CD4-positive, alpha-beta T cell (primary cell): Measurements from ENCODE around the gene MYL11. TPM values are rescaled to one million over a fixed set of nuclear protein-coding genes. Genes with fewer than 3 reads are reported as not detected.
"Not testable (repeated sequence)": the region's sequence is repeated elsewhere in the genome, so short reads cannot be mapped to it uniquely, and the experiment has no call there.

Source experiments
- ATAC-seq: fragments of 200-7000 bp; cut with Tn5 transposase; one replicate; pipeline ENCODE4 v1.10.0; 2022; ENCODE audit warnings: mild to moderate bottlenecking; ENCODE audit not compliant: poor library complexity
- CTCF ChIA-PET: fragments of 350-600 bp; sonication (Branson Sonifier 250); formaldehyde crosslinking; loops from one replicate; lab custom pipeline; 2021; ENCODE audit warnings: antibody characterized with exemption, inconsistent platforms; lab: Charles Lee
- POLR2A ChIA-PET: fragments of 350-600 bp; sonication (Branson Sonifier 250); formaldehyde crosslinking; loops from one replicate; lab custom pipeline; 2021; ENCODE audit warnings: antibody characterized with exemption, inconsistent platforms; lab: Charles Lee
- DNase-seq, 14 experiments: peaks; one replicate each; pipeline ENCODE4 v3.0.0-alpha.2; 2013 to 2020; ENCODE audit warnings: mixed read lengths in 2 of 14
- H3K27ac ChIP-seq, 2 donors: one replicate each; pipeline versions ENCODE4 v1.5.1 to v1.7.0; 2013; ENCODE audit warnings: low read length in 2 of 2, low read depth in 1 of 2, mild to moderate bottlenecking in 1 of 2
- H3K27me3 ChIP-seq, 2 experiments: 1 replicate in 1 of 2; 2 replicates in 1 of 2; pipeline versions ENCODE4 v1.6.1 to v1.7.0; 2013; ENCODE audit warnings: low read length in 2 of 2, control low read depth in 1 of 2, mild to moderate bottlenecking in 1 of 2, moderate library complexity in 1 of 2; ENCODE audit not compliant: insufficient read depth in 2 of 2, control insufficient read depth in 1 of 2
- H3K36me3 ChIP-seq: one replicate; pipeline ENCODE4 v1.6.1; 2013; ENCODE audit warnings: low read length, control low read depth; ENCODE audit not compliant: insufficient read depth
- H3K4me1 ChIP-seq: one replicate; pipeline ENCODE4 v1.6.1; 2013; ENCODE audit warnings: low read length, control low read depth; ENCODE audit not compliant: insufficient read depth
- H3K4me3 ChIP-seq: one replicate; pipeline ENCODE4 v1.5.1; 2013; ENCODE audit warnings: mild to moderate bottlenecking, low read length, moderate library complexity
- H3K9me3 ChIP-seq, 2 experiments: 1 replicate in 1 of 2; 2 replicates in 1 of 2; pipeline versions ENCODE4 v1.6.1 to v1.7.0; 2013; ENCODE audit warnings: low read length in 2 of 2, mild to moderate bottlenecking in 2 of 2, control low read depth in 1 of 2, moderate library complexity in 1 of 2; ENCODE audit not compliant: control insufficient read depth in 1 of 2, insufficient read depth in 1 of 2
- H3K27ac Mint-ChIP-seq: one replicate; pipeline ENCODE4 v1.8.0; 2020; ENCODE audit warnings: mixed read lengths
- H3K27me3 Mint-ChIP-seq: one replicate; pipeline ENCODE4 v1.8.0; 2021; ENCODE audit warnings: mixed read lengths
- H3K36me3 Mint-ChIP-seq: one replicate; pipeline ENCODE4 v1.8.0; 2021; ENCODE audit warnings: low read depth, mixed read lengths
- H3K4me1 Mint-ChIP-seq: one replicate; pipeline ENCODE4 v1.8.0; 2021; ENCODE audit warnings: low read depth, mixed read lengths
- H3K4me3 Mint-ChIP-seq: one replicate; pipeline ENCODE4 v1.8.0; 2020; ENCODE audit warnings: mild to moderate bottlenecking, mixed read lengths
- H3K9me3 Mint-ChIP-seq: one replicate; pipeline ENCODE4 v1.8.0; 2020; ENCODE audit warnings: mixed read lengths
- CTCF ChIP-seq: fragments of 200-600 bp; IDR thresholded peaks from one replicate; pipeline ENCODE4 v1.8.0; 2022; ENCODE audit warnings: antibody characterized with exemption, mild to moderate bottlenecking
- intact Hi-C, 2 experiments: fragments of 100-400 bp; cut with DNase I in 1 of 2; cut with micrococcal nuclease in 1 of 2; formaldehyde crosslinking; loops; one replicate each; pipeline versions ENCODE4 v1.15.1 to v1.9.0; 2023 to 2025; cut with DNase I, micrococcal nuclease
- total RNA-seq, 174 experiments: library from RNA in 2 of 174; stranded (reverse) in 2 of 174; gene quantifications; one replicate each; pipeline ENCODE4 v1.2.3 and lab custom pipeline; 2021 to 2026

The MYL11 gene
- total RNA-seq, 2 experiments from 2014 or later: 0.95 to 2.4 TPM

- no peaks in the 10 kb centered on the region for H3K36me3 Mint-ChIP-seq
- no peak overlapping the region for H3K27ac Mint-ChIP-seq
- Histone ChIP-seq H3K27me3 (no peaks in the 10 kb centered on the region), H3K27ac (no peak overlapping the region), H3K4me3 (no peak overlapping the region), H3K36me3 (no peaks in the 10 kb centered on the region), H3K4me1 (peaks cover 5% of the 10 kb centered on the region), H3K9me3 (no peaks in the 10 kb centered on the region)
- no peaks in the 10 kb centered on the region for H3K9me3 Mint-ChIP-seq
- ATAC-seq: no peak
- CTCF ChIA-PET: interaction anchor here (1.6 kb wide), 1 partner anchor 67 kb away, joined by 6 read pairs; no protein-coding TSS in a partner anchor
- POLR2A ChIA-PET: no interaction called here
- intact Hi-C loops: no loop called here
- no peak overlapping the region for H3K4me3 Mint-ChIP-seq
- peaks cover 6% of the 10 kb centered on the region for H3K4me1 Mint-ChIP-seq
- no peaks in the 10 kb centered on the region for H3K27me3 Mint-ChIP-seq
- TF ChIP-seq CTCF: no peak
- no peak for DNase-seq
Measured at GRCh38 chr16:30342751-30343490, 31.7 kb upstream of the MYL11 start.

DNA sequence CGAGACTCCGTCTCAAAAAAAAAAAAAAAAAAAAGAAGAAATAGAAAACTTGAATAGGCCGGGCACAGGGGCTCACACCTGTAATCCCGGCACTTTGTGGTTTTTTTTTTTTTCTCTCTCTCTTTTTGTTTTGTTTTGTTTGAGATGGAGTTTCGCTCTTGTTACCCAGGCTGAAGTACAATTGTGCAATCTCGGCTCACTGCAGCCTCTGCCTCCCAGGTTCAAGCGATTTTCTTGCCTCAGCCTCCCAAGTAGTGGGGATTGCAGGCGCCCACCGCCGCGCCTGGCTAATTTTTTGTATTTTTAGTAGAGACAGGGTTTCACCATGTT is 31.1 kb upstream of the MYL11 start:
- H3K9me3 ChIP-seq, H3K27me3 ChIP-seq, H3K27ac Mint-ChIP-seq, ATAC-seq, CTCF ChIA-PET, H3K9me3 Mint-ChIP-seq, H3K4me3 ChIP-seq, H3K36me3 ChIP-seq, H3K36me3 Mint-ChIP-seq, H3K27me3 Mint-ChIP-seq, H3K4me1 Mint-ChIP-seq, DNase-seq, H3K4me1 ChIP-seq, intact Hi-C loops, H3K27ac ChIP-seq, H3K4me3 Mint-ChIP-seq, POLR2A ChIA-PET: not testable (repeated sequence)

- H3K36me3 Mint-ChIP-seq: peaks cover 21% of the 10 kb centered on the region
- no peak overlapping the region for H3K27ac ChIP-seq
- intact Hi-C loops: no loop called here
- no peaks in the 10 kb centered on the region for H3K9me3 ChIP-seq
- H3K9me3 Mint-ChIP-seq: no peaks in the 10 kb centered on the region
- peaks cover 11% of the 10 kb centered on the region for H3K36me3 ChIP-seq
- H3K4me1 ChIP-seq: no peaks in the 10 kb centered on the region
- no peak overlapping the region for H3K4me3 Mint-ChIP-seq
- peaks cover 7% of the 10 kb centered on the region for H3K4me1 Mint-ChIP-seq
- CTCF ChIA-PET: interaction anchor here (0.8 kb wide), 1 partner anchor 63 kb away, joined by 3 read pairs; no protein-coding TSS in a partner anchor
- DNase-seq (no peak), ATAC-seq (no peak)
- no peak overlapping the region for H3K4me3 ChIP-seq
- POLR2A ChIA-PET: no interaction called here
- H3K27ac Mint-ChIP-seq: no peak overlapping the region
- no peaks in the 10 kb centered on the region for H3K27me3 ChIP-seq
- no peaks in the 10 kb centered on the region for H3K27me3 Mint-ChIP-seq
- no peak for TF ChIP-seq CTCF
Measured at GRCh38 chr16:30346286-30346685, 28.3 kb upstream of the MYL11 start.

GRCh38 chr16:30348113-30348512 is 26.5 kb upstream of the MYL11 start:
- H3K27ac Mint-ChIP-seq: no peak overlapping the region
- TF ChIP-seq CTCF: no peak
- peaks cover 39% of the 10 kb centered on the region for H3K36me3 Mint-ChIP-seq
- ATAC-seq (no peak), DNase-seq (no peak)
- no peak overlapping the region for H3K27ac ChIP-seq
- peaks cover 3% of the 10 kb centered on the region for H3K4me1 ChIP-seq
- H3K27me3 ChIP-seq: no peaks in the 10 kb centered on the region
- H3K4me3 Mint-ChIP-seq: no peak overlapping the region
- no peaks in the 10 kb centered on the region for H3K27me3 Mint-ChIP-seq
- peaks cover 30% of the 10 kb centered on the region for H3K36me3 ChIP-seq
- H3K9me3 Mint-ChIP-seq: no peaks in the 10 kb centered on the region
- peaks cover 11% of the 10 kb centered on the region for H3K4me1 Mint-ChIP-seq
- intact Hi-C loops: no loop called here
- no peaks in the 10 kb centered on the region for H3K9me3 ChIP-seq
- ChIA-PET CTCF (no interaction called here), POLR2A (interaction anchor here (0.7 kb wide), 1 partner anchor 16 kb away, joined by 3 read pairs; no protein-coding TSS in a partner anchor)
- no peak overlapping the region for H3K4me3 ChIP-seq
